GM12891 (cell line): ENCODE data around the gene LGALS9B. TPM values are rescaled to one million over a fixed set of nuclear protein-coding genes. Genes with fewer than 3 reads are reported as not detected.
"Not testable (repeated sequence)": the region's sequence is repeated elsewhere in the genome, so short reads cannot be mapped to it uniquely, and the experiment has no call there.

Source experiments
- DNase-seq: peaks from one replicate; pipeline ENCODE4 v3.0.0; 2011; ENCODE audit warnings: low spot score; ENCODE audit not compliant: insufficient read length
- FAIRE-seq: peaks from 2 replicates; lab custom pipeline; 2011; peaks lifted over from hg19 to GRCh38; lab: Jason Lieb, UNC
- polyA plus RNA-seq: library from polyadenylated mRNA; unstranded; fragments of >200 nt; gene quantifications from one replicate; pipeline ENCODE4 v1.2.1, GENCODE V29; 2012; ENCODE audit warnings: low read depth, missing spikeins, inconsistent platforms; ENCODE audit not compliant: missing spikeins

LGALS9B gene
- 1.2 TPM for polyA plus RNA-seq

DNA sequence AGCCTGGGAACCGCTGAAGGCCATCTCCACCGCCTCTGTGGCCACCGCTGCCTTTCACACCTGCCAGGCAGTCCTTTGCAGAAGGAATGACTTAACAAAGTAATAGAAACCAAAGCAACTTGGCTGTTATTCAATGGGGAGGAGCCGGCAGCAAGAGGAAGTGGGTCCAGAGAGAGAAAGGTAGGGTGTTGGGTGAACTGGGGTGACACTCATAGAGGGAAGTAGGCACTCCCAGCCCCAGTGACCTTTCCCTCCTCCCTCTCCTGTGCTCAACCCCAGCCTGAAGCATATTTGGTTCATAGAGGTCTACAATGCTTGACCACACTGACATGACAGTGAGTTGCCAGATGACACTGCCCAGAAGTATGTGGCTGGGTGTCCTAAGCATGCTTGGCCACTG is at the start of gene LGALS9B:
Gene LGALS9B (minus strand): TSS at position 93 of the 400 bp plus-strand sequence. CDS start 69 bp downstream, at position 24.
- DNase-seq, FAIRE-seq: not testable (repeated sequence)

DNA sequence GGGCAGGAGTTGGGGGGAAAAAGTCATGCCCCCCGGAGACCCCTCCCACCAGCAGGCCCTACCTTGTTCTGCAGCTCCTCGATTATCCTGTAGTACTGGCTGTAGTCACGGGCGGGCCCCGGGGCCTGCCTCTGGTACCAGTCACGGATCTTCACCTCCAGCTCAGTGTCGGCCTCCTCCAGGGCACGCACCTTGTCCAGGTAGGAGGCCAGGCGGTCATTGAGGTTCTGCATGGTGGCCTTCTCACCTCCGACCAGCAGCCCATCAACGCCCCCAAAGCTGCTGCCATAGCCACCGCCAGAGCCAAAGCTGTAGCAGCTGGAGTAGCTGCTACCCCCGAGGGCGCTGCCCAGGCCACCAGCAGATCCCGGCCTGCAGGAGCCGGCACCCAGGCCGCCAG is 49.6 kb upstream of the LGALS9B start:
- FAIRE-seq, DNase-seq: not testable (repeated sequence)

DNA sequence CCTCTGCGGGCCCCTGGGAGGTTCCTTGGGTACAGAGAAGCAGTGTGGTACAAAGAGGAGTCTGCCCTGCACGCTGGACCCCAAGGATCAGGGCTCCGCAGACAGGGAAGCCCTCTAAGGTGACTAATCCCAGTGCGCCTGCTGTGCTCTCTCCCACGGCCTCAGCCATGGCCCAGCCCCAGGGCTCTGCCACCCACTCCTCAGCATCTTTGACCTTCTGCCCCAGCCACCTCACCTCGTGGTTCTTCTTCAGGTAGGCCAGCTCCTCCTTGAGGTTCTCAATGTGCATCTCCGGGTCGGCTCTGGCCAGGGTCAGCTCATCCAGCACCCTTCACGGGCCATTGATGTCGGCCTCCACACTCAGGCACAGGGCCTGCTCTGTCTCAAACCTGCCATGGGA is 47.8 kb upstream of the LGALS9B start:
- not testable (repeated sequence) for FAIRE-seq, DNase-seq

DNA sequence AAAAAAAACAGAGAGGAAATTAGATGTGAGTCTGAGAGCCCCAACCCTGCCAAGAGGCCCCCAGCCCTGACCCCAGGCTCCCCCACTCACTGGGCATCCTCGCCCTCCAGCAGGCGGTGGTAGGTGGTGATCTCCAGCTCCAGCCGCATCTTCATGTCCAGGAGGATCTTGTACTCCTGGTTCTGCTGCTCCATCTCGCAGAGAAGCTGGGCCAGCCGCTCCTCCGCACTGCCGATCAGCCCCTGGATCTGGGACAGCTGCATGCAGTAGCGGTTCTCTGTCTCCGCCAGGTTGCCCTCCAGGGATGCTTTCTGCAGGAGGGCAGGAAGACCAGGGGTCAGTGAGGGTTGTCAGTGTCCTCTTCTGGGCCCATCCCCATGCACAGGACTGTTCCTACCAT is 46.2 kb upstream of the LGALS9B start:
- not testable (repeated sequence) for FAIRE-seq

DNA sequence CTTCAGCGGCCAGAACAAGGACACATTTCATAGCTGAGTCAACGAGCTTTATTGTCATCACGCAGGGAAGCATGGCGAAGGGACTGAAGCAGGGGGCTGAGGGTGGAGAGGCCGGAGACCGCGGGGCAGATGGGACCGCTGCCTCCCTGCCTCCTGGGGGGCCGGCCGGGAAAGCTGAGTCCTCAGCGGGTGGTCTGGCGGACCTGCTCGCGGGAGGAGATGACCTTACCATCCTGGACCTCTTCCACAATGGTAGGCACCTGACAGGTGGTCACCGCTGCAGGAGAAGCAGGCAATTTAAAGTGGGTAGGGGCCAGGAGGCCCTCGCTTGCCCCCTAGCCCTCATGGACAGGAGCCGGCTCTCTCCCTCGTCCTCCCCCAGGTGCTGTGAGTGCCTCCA is 45.0 kb upstream of the LGALS9B start:
- DNase-seq, FAIRE-seq: not testable (repeated sequence)

More for the DNA sequence above, 46.2 kb upstream of the LGALS9B start:
- DNase-seq = not testable (repeated sequence)

DNA sequence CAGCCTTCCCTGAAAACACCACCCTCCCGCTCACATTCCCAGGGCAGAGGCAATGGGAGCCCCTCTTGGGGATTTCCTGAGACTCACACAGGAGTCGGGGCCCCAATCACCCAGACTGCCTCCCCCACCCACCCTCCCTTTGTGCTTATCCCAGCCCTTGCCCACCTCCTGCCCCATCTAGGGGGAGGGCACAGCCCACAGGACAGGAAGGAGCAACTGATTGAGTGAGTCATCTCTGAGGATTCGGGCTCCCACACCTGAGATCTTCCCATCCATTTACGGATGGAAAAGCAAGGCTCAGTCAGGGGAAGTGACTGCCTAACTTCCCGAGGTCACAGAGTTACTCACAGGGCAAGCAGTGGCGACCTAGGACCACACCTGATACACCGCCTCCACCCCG is 44.4 kb upstream of the LGALS9B start:
- not testable (repeated sequence) for FAIRE-seq, DNase-seq

DNA sequence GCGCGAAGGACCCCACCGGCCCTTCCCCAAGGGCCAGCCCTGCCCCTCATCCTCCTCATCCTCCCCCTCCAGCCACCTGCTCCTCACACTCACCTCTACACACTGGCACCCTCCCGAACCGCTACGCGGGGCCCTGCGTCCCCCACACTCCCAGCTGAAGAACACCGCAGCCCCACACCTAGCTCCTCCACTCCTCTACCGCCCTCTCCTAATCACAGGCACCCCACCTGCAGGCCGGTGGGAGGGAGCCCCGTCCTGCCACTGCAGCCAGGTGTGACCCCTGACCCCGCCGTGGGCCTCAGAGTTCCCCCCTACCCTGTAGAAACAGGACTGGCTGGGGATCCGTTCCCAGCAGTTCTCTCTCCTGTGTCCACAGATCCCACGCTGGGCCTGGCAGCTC is 38.0 kb upstream of the LGALS9B start:
- FAIRE-seq, DNase-seq: not testable (repeated sequence)

DNA sequence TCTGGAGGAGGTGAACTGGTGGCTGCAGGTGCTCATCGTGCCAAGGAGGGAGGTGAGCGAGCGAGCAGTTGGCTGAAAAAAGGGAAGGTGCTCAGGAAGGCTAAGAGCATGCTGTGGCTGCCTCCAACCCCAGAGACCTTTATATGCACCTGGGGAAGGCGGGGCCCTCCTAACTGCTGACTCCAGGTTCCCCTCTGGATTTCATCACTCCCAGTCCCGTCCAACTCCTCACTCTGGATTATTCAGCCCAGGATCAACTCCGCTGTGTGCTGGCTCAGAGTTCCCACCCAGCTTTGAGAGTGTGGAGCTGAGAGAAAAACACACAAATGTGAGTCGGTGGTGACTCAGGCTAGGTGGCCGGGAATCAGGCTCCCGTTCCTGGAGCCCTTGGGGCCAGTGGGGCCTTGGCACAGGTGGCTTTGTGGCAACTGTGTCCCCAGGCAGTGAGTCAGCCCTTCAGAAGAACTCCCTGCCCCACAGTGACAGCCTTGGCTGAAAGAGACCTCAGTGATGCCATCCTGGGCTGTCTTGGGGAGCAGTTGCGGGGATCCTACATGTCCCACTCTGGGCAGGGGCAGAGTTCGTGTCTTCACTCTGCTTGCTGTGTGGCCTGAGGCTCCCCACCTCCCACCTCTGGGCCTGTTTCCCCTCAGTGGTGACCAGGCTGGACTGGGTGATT is 37.2 kb upstream of the LGALS9B start:
- not testable (repeated sequence) for FAIRE-seq, DNase-seq

DNA sequence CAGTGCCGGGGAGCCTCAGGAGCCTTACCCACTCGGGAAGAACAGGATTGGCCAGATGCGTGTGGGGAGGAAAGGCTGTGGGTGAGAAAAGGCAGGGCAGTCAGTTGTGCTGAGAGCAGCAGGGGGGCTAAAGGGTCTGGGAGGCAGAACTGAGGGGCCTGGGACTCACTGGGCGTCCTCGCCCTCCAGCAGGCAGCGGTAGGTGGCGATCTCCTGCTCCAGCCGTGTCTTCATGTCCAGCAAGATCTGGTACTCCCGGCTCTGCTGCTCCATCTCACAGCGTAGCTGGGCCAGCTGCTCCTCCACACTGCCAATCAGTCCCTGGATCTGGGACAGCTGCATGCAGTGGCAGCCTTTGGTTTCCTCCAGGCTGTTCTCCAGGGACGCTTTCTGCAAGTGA is 34.6 kb upstream of the LGALS9B start:
- DNase-seq, FAIRE-seq: not testable (repeated sequence)

DNA sequence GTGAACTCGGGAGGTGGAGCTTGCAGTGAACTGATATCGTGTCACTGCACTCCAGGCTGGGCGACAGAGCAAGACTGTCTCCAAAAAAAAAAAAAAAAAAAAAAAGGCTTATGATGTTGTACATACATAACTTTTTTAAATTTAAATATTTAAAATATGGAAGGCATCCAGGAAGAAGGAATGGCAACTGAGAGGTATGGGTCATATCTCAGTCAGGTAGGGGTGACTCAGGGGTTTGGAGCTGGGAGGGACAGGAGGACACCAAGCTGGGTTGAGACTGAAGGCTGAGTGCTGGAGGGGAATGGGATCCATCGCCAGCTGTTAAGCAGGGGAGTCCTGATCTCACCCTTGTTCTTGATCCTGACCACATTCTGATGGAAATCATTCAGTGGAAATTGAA is 33.0 kb upstream of the LGALS9B start:
- FAIRE-seq, DNase-seq: not testable (repeated sequence)

DNA sequence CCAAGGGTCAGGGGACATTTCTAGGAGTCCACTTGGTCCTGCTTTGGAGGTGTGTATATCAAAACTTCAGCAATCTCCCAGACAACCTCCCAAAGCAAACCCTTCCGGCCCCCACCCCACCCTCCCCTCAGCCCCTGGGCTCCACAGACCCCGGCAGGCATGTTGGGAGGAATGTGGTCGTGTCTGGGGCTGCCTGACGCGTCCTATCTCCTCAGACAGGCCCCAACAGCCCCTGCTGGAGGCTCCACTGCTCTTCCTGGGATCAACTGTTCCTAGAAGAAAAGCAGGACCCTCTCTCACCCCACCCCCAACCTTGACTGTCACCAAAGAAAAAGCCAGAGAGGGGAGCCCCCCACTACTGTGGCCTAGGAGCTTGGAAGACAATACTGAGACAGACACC is 28.1 kb upstream of the LGALS9B start:
- FAIRE-seq, DNase-seq: not testable (repeated sequence)

DNA sequence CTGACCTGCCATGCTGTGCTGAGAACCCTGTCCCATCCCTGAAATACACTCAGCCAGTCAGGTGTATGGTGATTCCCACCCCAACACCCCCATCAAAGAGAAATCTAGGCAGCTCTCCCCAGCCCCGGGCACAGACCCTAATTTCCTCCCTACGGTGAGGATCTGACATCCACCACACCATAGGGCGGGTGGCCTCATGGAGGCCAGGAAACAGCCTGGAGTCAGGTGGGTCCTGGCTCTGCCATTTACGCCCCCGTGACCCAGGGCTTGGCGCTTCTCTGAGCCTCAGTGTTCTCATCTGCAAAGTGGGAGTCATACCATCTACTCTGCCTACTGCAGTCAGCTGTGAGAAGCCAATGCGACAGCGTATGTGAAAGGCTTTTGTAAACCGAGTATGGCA is 27.4 kb upstream of the LGALS9B start:
- not testable (repeated sequence) for DNase-seq, FAIRE-seq

DNA sequence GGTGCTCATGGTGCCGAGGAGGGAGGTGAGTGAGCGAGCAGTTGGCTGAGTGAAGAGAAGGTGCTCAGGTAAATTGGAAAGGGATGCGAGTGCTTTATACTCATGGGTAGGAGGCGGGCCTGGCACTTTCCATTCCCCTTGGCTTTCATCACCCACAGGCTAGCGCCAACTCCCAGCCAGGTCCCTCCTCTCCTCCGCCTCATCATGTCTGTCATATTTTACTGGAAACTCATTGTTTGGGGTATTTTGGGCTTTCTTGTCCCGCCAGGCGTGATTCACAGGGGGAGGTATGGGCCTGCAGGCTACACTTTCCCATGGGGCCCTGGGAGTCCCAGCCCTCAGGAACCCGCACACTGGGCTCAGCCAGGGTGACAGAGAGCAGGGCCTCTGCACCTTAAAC is 26.8 kb upstream of the LGALS9B start:
- FAIRE-seq, DNase-seq: not testable (repeated sequence)

DNA sequence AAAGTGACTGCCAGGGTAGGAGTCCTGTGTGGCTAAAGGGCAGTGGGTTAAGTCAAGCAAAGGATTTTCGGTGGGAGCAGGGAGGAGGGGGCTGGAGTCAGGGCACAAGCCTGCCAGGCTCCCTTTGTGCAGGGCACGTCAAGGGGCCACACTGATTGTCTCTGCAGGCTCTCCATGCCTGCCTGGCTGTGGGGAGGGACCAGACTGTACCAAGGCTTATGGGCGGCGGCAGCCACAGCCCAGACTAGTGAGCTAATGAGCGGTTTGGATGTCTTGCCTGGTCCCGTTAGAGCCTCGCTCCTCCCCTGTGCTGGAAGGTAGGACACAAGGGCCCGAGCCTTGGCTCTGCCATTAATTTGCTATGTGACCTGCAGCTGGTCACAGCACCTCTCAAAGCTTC is 25.6 kb upstream of the LGALS9B start:
- not testable (repeated sequence) for FAIRE-seq, DNase-seq

DNA sequence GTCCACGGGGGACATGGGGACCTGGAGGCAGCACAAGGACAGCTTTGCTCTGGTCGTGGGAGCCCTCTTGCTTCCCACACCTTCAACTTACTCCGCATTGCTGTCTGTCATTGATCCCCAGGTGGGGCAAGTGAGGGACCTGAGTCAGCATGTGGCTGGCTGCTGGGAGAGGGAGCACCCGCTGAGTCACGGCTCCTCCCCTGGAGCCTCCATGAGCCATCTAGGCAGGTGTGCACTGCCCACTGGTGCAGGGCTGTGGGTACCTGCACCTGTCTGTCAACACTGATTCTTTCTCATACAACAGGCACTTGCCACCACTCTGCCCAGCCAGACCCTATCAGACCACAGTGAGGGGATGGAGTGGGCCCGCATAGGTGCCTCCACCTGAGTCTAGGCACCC is 24.8 kb upstream of the LGALS9B start:
- not testable (repeated sequence) for DNase-seq, FAIRE-seq

DNA sequence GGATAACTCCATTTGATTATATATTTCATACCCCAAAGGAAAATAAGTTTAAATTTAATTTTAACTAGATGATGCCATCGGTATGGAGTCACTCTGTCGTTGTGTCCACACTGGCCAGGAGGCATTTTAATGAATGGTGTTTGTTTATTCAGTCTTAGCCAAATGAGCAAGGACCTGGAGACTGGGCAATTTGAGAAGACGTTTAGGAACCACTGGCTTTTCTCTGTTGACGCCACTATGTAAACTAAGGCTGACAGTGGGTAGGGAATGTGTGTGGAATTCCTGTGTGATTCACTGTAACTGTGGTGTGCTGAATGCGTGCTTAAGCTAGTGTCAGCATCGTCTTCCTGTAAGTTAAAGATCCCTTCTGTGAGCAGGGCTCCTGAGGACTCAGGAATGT is 17.6 kb upstream of the LGALS9B start:
- not testable (repeated sequence) for DNase-seq, FAIRE-seq

DNA sequence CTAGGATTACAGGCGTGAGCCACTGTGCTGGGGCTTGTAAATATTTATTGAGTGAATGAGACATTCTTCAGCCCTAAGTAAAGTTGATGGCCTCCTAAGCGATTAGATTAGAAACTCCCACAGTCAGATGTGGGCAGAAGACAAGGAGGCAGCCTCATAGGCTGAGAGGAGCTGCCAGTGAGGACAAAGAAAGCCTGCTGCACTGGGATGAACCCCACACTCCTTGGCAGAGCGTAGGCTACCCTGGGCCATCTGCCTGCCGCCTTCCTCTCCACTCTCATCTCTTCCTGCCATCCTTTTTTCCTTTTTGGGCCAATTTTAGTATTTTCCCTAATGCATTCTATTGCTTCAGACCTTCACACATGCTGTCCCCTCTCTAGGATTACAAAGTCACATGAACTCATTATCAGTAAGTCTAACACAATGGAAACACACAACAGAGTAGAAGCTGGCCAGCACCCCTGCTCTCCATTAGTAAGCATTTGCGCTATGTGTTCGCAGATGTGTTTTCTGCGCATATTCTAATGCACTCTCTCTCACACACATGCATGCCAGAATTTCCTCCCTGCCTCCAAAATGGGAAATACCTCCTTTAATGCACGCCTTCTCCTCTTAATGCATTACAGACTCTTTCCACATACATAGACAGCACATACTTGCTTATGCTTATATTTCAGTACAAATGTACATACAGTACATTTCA is 12.7 kb upstream of the LGALS9B start:
- not testable (repeated sequence) for FAIRE-seq, DNase-seq

DNA sequence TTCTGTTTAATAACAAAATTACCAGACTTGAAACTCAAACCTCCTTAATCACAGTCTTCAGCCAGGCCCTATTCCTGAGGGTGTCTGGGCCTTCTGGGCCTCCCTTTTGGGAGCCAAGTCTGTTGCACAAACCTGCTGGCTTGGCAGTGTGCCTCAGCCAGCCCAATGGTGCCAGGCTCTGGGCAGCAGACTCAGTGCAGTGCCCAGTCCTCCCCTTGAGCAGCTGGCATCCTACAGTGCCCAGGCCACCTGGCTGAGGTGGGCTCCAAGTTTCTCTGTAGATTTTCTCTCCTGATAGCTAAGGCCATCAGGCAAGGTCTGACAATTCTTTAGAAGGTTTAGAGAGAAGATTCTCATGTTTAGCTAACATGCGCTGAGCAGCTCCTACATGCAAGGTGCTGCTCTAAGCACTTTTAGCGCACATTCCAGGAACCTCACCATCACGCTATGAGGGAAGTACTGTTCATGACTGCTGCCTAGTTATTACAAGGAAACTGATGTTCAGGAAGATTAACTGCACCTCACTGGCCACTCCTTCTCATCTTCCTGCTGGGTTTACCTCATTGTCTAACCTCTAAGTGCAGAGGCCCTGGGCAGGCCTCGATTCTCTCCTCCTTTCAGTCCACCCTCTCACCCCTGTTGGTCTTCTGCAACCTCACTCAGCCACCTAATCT is 10.2 kb upstream of the LGALS9B start:
- not testable (repeated sequence) for DNase-seq, FAIRE-seq

DNA sequence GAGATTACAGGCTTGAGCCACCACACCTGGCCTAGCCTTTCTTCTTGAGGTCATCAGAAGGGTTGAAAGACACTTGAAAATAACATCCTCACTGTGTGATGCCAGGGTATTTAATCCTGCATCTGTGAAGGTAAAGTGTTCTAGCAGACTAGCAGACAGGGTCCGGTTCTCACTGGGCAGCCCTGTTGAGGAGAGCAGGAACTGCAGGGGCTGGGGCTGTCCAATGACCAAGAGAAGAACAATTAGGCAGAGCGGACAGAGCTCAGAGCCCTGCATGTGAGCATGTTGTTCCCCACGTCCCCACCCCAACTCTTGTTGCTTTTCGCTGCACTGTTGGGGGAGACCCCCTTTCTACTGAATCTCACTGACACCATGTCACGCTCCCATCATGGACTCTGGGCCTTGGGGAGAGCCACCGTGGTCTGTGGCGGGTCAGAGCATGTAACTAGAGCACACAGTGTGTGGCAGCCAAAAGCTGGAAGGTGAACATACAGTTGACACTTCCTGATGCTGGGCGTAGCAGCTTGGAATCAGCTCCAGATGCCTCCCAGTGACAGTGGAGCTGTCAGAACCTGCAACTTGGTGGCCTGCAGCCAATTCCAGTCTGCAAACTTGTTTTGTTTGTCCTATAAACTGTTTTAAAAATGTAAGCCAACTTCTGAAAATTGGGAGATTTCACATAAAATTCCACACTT is 7.9 kb upstream of the LGALS9B start:
- FAIRE-seq = not testable (repeated sequence)

More for the DNA sequence above, 7.9 kb upstream of the LGALS9B start:
- DNase-seq = not testable (repeated sequence)
